Uterus (tissue), 4 donors: ENCODE data around the gene H2AZ2. TPM values are rescaled to one million over a fixed set of nuclear protein-coding genes. Genes with fewer than 3 reads are reported as not detected.

Experiments
- total RNA-seq, 4 donors: library from RNA; depleted of rRNA in 3 of 4; stranded (reverse); fragments of >200 nt in 3 of 4; gene quantifications; one replicate each; pipeline versions ENCODE4 v1.1.0 to v1.2.4, GENCODE V29; 2014 to 2023
- donor health status: DM: yes; HTN: yes; CAD: no.

The H2AZ2 gene
- total RNA-seq, 4 donors from 2014 or later = 77.9 to 270 (median 212) TPM

Other genes starting within 250 kb of the H2AZ2 start
- gene OGDH, start 241.5 kb downstream of the H2AZ2 start, total RNA-seq = 10 to 100 TPM; 38.2 to 97.6 (median 78.6) TPM
- 10 to 100 TPM in 2 of 4 donors, 1 to 10 TPM in 2; 2.8 to 97.0 (median 12.2) TPM for gene ZMIZ2, start 99.2 kb downstream of the H2AZ2 start, total RNA-seq
- gene PPIA, start 51.4 kb downstream of the H2AZ2 start, total RNA-seq = 1,000 to 10,000 TPM in 1 of 4 donors, 100 to 1,000 TPM in 3; 474 to 1,393 (median 544) TPM
- 10 to 100 TPM; 13.8 to 63.0 (median 24.5) TPM for gene PURB, start 37.4 kb upstream of the H2AZ2 start, total RNA-seq
- 1 to 10 TPM in 3 of 4 donors, under 1 TPM in 1; 0.59 to 3.1 (median 1.2) TPM for gene MYO1G, start 130.9 kb upstream of the H2AZ2 start, total RNA-seq
- gene CCM2, start 152.1 kb upstream of the H2AZ2 start, total RNA-seq = 10 to 100 TPM in 3 of 4 donors, 1 to 10 TPM in 1; 7.6 to 70.2 (median 33.6) TPM
- gene NACAD, start 240.9 kb upstream of the H2AZ2 start, total RNA-seq = 10 to 100 TPM in 1 of 4 donors, 1 to 10 TPM in 2, under 1 TPM in 1; 0.51 to 26.9 (median 5.4) TPM